ENCODE data around the gene HDAC10. TPM values are rescaled to one million over a fixed set of nuclear protein-coding genes. Genes with fewer than 3 reads are reported as not detected.

HDAC10 gene
- total RNA-seq, 1 experiment from 2014 or later, result 52.9 TPM

GRCh38 chr22:50261615-50262459 lies 10.8 kb upstream of the HDAC10 start, which contains the start of gene MAPK12:
TSS of gene MAPK12 (minus strand) at chr22:50261683. CDS start at chr22:50261509, 174 bp downstream.
- peak within 1 kb of the TSS; percentile 72 for H3K27ac Mint-ChIP-seq (ENCODE audit: unreplicated experiment)
- H3K9me3 Mint-ChIP-seq (ENCODE audit: low read depth, unreplicated experiment), result no peaks in the 10 kb centered on the region
- DNase-seq, result peak; percentile 43
- peaks cover 9% of the 10 kb centered on the region for H3K4me1 Mint-ChIP-seq (ENCODE audit: low read depth, unreplicated experiment)
- intact Hi-C loops (cut with micrococcal nuclease; ENCODE audit: unreplicated experiment), result no loop called here
- BruUV-seq (replicated peaks), result no TSS peak
- H3K4me3 Mint-ChIP-seq (ENCODE audit: low read depth, unreplicated experiment), result peak within 1 kb of the TSS; percentile 61
- H3K27me3 Mint-ChIP-seq (ENCODE audit: unreplicated experiment), result no peaks in the 10 kb centered on the region
- TF ChIP-seq CTCF (IDR thresholded peaks at IDR 0.05; ENCODE audit: unreplicated experiment), result no peak
- H3K36me3 Mint-ChIP-seq (ENCODE audit: insufficient read depth, unreplicated experiment), result peaks cover 21% of the 10 kb centered on the region
- CTCF ChIA-PET, result interaction anchor here (1.0 kb wide), 1 partner anchor 45 kb away, joined by 4 read pairs; no protein-coding TSS in a partner anchor

- no peak for TF ChIP-seq CTCF (IDR thresholded peaks at IDR 0.05; ENCODE audit: unreplicated experiment)
- Mint-ChIP-seq H3K27ac (ENCODE audit: unreplicated experiment) (no peak overlapping the region), H3K27me3 (ENCODE audit: unreplicated experiment) (no peaks in the 10 kb centered on the region), H3K9me3 (ENCODE audit: low read depth, unreplicated experiment) (no peaks in the 10 kb centered on the region), H3K4me1 (ENCODE audit: low read depth, unreplicated experiment) (peaks cover 9% of the 10 kb centered on the region), H3K4me3 (ENCODE audit: low read depth, unreplicated experiment) (peak overlapping the region; percentile 58), H3K36me3 (ENCODE audit: insufficient read depth, unreplicated experiment) (peaks cover 21% of the 10 kb centered on the region)
- intact Hi-C loops (cut with micrococcal nuclease; ENCODE audit: unreplicated experiment), result no loop called here
- CTCF ChIA-PET, result no interaction called here
- no TSS peak for BruUV-seq (replicated peaks)
- peak; percentile 55 for DNase-seq
Measured at GRCh38 chr22:50260801-50261614, 9.9 kb upstream of the HDAC10 start.

- Mint-ChIP-seq H3K9me3 (ENCODE audit: low read depth, unreplicated experiment) (no peaks in the 10 kb centered on the region), H3K4me3 (ENCODE audit: low read depth, unreplicated experiment) (peak overlapping the region; percentile 58), H3K27me3 (ENCODE audit: unreplicated experiment) (no peaks in the 10 kb centered on the region), H3K4me1 (ENCODE audit: low read depth, unreplicated experiment) (peaks cover 9% of the 10 kb centered on the region), H3K27ac (ENCODE audit: unreplicated experiment) (no peak overlapping the region), H3K36me3 (ENCODE audit: insufficient read depth, unreplicated experiment) (peaks cover 21% of the 10 kb centered on the region)
- intact Hi-C loops (cut with micrococcal nuclease; ENCODE audit: unreplicated experiment), result no loop called here
- DNase-seq, result no peak
- CTCF ChIA-PET, result no interaction called here
- BruUV-seq (replicated peaks), result no TSS peak
- TF ChIP-seq CTCF (IDR thresholded peaks at IDR 0.05; ENCODE audit: unreplicated experiment), result no peak
Measured at GRCh38 chr22:50260434-50260800, 9.4 kb upstream of the HDAC10 start.

- Mint-ChIP-seq H3K27ac (ENCODE audit: unreplicated experiment) (no peak overlapping the region), H3K27me3 (ENCODE audit: unreplicated experiment) (no peaks in the 10 kb centered on the region), H3K9me3 (ENCODE audit: low read depth, unreplicated experiment) (no peaks in the 10 kb centered on the region), H3K36me3 (ENCODE audit: insufficient read depth, unreplicated experiment) (peaks cover 25% of the 10 kb centered on the region), H3K4me3 (ENCODE audit: low read depth, unreplicated experiment) (peak overlapping the region; percentile 58), H3K4me1 (ENCODE audit: low read depth, unreplicated experiment) (peaks cover 9% of the 10 kb centered on the region)
- no peak for TF ChIP-seq CTCF (IDR thresholded peaks at IDR 0.05; ENCODE audit: unreplicated experiment)
- BruUV-seq (replicated peaks), result no TSS peak
- intact Hi-C loops (cut with micrococcal nuclease; ENCODE audit: unreplicated experiment), result no loop called here
- DNase-seq, result no peak
- CTCF ChIA-PET, result interaction anchor here (0.7 kb wide), 1 partner anchor 110 kb away, joined by 4 read pairs; no protein-coding TSS in a partner anchor
Measured at GRCh38 chr22:50259302-50259701, 8.2 kb upstream of the HDAC10 start.
